Stimulated activated CD4-positive, alpha-beta T cell treated with anti-CD3 and anti-CD28 coated beads, Interleukin-1b, Interleukin-23, amount 100 ng/mL, for 24 hours (primary cell): ENCODE results near the gene PPP3CA.
"Not testable (repeated sequence)": the region's sequence is repeated elsewhere in the genome, so short reads cannot be mapped to it uniquely, and the experiment has no call there.

Experiments
- DNase-seq, 4 experiments: peaks; one replicate each; pipeline ENCODE4 v3.0.0-alpha.2; 2020; ENCODE audit warnings: low read depth in 4 of 4, low spot score in 1 of 4

PPP3CA gene

DNA sequence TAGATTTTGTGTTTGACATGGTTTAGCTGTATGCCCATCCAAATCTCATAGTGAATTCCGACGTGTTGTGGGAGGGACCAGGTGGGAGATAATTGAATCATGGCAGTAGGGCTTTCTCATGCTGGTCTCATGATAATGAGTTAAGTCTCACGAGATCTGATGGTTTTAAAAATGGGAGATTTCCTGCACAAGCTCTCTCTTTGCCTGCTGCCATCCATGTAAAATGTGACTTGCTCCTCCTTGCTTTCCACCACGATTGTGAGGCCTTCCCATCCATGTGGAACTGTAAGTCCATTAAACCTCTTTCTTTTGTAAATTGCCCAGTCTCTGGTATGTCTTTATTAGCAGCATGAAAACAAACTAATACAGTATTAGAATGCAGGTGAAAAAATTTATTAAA is 164.6 kb downstream of the PPP3CA start:
- not testable (repeated sequence) for DNase-seq

DNA sequence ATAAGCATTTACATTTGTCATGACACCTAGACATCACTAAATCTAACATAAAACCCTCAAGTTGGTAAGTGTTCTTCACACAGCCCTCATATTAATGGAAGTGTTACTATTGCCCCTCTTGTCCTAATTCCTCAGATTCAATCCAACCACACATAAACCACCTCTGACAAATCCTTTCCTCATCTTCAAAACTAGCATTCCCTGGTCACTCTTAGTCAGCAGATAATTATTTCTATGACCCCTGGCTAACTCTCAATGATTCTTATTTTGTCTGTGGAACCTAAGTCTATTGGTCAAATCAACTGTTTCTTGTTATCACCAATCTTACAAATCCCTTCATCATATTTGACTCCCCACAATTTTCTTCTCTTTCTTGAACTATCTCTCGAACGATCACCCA is 168.6 kb downstream of the PPP3CA start:
- DNase-seq = no peak

DNA sequence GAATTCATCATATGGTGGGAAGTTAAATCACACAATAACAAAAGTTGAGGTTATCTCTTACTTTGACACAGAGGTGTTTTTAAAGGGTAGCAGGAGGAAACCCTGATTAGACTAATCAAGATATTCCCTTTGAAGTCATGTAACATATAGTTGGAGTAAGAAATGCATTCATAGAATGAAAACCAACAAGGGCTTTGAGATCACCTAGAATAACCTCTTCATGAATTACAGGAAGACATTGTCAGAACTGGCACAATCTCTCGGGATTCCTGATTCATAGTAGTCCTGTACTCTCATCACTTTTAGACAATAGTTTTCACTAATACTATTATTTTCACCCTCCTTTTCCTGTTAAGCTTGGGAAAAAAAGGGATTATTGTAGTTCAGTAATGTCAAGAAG is 170.2 kb downstream of the PPP3CA start:
- DNase-seq = no peak

DNA sequence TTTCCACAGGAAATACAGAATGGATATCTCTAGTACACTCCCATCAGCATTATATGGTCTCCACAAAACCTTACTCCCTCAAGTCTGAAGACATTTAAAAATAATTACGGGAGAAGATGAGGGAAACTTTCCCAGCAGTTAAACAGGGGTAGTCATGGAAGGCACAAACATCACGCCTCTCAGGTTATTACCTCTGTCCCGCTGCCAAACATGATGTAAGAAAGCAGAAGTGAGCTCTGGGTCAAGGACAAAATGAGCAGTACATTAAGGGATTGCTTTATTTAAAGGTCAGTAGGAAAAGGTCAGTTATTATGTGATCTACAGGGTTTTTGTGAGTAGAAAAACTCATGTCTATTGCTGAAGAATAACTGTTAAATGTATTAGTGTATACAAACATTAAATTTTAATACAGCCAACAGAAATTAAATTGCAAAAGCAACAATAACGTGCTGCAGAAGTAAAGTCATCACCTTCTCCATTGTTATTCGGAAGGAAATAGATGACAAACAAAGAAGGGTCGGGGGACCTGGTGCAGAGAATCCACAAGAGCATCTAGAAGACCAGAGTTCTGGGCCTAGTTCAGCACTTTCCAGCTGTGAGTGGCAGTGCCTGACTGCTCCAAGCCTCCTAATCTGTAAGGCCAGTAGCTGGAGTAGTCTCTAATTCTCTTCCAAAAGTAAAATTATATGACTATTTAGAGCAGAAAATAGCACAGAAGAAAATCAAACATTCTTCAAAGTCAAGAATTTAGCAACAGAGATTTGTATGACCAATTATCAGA is 171.2 kb downstream of the PPP3CA start:
- DNase-seq = no peak

DNA sequence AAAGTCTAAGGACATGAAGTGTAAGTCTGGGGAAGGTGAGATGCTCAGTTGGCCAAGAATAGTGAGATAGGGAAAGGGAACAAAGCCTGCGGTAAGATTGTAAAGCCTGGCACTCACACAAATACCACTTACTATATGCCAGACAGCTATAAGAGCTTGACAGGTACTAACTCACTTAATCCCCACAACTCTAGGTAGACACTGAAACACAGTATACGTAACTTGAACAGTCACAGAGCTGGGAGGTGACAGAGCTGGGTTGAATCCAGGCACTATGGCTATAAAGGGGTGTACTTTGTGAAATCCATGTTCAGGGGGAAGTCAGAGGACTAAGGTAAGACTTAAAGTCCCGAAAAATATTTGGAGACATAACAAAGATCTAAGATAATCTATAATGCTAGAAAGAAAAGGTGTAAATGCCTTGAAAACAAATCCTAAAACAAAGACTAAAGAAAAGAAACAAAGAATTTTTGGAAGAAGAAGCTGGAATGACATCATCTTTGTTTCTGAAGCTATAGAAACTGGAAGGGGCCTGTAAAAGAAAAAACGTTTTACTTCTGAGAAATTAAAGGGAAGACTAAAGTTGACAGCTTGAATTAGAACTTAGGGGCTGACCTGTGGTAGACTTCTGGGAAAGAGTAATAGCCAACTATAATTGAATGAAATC is 172.5 kb downstream of the PPP3CA start:
- no peak for DNase-seq

DNA sequence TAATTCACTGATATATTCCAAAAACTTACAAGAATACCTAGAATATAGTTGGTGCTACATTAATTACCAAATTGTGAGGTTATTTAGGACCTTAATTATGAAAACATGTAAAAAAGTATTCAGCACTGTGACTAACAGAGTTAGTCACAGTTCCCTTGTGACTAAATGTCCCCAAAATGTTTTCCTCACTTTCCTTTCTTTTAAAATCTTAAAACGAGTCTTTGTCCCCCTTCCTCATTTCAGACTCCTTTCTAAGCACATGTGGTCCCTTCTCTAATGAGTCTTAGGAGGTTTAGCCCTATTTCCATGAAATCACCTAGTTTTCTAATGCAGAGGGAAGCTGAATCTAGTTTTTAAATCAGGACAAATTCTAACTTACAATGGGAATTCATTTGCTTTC is 175.0 kb downstream of the PPP3CA start:
- DNase-seq = no peak

DNA sequence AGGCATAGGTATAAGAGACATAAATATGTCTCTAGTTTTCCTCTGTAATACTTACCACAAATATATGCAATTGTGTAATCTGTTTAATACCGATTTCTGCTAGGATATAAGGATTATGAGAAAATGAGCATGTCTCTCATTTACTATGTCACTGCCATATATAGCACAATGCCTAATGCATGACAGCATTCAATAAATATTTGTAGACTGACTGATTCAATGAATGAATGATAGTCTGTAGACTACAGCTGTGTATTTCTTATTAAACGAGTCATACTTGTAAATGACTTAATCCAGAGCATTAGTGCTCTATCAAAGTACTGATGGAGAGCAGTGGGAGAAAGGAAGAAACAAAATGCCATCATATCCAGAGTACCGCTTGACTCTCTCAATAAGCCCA is 175.6 kb downstream of the PPP3CA start:
- no peak for DNase-seq

DNA sequence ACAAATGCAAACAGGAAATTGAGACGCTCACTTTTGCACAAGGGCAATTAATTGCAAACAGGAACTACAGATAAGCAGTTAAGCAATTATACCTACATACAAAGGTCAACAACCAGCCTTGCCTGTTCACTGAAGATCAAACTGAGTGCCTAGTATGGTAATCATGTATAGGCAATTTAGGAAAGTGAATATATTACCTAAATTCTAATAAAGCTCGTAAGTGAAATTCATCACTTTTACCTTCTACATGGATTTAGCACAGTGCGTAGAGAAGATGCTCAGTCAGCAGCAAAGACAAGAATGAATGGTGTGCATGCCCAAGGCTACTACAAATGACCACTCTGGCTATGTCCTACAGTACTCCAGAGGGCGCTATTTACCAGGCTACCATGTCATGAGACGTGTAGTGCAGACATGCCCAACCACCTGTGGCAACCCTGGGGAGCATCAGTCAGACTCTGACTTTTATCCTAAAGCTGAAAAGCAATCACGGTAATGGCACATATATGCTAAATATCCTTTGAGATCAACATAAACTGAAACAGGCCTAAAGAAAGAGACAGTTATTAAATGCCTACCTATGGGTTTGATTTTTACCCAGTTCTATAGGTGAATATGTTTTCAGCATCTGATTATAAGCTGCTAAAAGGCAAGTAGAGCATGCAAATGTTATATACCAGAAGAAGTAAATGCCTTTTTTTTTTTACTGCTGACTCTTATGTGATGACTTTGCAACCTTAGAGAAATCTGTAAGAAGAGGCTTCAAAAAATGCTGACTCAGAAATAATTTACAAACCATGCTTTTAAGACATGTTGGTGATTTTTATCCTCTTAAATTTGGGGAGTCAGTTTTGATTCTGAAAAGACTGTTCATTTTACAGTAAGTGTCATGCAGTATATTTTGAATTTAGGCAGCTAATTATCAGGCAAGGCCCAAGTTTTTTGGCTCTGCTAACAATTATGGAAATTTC is 178.0 kb downstream of the PPP3CA start:
- peak; percentile 7 to 26 (median 18) for DNase-seq

DNA sequence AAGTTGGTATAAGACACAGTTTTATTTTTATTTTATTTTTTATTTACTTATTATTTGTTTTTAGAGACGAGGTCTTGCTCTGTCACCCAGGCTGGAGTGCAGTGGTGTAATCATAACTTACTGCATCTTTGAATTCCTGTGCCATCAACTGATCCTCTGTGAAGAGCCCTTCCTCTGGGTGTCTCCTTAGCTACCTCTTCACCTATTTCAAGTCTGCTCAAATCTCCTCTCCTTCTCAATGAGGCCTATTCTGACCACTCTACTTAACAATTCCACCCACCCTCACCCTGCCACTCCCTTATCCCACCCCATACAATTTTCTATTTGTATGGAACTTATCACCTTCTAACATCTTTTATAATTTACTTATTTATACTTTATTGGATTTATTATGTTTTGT is 183.4 kb downstream of the PPP3CA start:
- DNase-seq = no peak

DNA sequence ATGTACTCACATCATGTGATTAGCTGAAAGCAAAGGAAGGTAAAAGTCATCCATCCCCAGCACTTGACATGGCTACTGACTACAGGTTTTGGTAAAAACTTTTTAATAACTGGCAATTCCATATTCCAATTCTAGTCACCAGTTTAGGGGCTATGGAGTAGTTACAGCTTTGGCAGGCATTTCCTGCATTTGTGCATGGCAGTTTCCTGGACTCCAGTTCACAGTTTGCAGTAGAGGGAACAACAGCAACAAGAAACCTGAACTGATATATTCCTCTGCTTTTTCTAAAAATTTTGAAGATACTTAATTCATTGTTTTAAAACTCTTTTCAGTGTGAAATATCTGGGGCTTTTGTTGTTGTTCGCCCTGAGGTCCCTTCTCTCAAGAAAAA is 184.3 kb downstream of the PPP3CA start:
- DNase-seq = no peak

DNA sequence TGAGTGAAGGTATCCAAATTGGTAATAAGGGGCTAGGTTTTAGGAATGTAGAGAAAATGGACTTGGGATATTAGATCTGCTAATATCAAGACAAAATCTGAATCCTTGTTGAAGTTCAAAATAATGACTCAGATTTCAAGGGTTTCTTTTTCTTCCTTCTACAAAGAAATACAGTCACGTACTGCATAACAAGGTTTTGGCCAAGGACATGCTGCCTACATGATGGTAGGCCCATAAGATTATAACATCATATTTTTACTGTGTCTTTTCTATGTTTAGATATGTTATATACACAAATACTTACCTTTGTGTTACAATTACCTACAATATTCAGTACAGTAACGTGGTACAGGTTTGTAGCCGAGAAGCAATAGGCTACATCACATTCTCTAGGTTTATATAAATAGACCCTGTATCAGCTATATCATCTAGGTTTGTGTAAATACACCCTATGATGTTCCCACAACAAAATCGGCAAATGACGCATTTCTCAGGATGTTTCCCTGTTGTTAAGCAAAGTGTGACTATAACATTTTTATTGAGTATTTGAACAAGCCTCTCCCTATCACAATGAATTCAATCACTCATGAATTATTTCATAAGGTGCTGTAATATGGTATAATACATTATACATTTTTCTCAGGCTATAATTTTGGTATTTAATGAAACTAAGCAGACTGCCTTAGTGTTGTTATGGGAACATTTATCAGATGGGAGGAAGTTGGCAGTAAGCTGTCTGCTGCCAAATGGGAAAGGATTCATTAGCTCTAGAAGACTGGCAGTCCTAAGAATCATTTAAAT is 186.3 kb downstream of the PPP3CA start:
- DNase-seq = no peak

DNA sequence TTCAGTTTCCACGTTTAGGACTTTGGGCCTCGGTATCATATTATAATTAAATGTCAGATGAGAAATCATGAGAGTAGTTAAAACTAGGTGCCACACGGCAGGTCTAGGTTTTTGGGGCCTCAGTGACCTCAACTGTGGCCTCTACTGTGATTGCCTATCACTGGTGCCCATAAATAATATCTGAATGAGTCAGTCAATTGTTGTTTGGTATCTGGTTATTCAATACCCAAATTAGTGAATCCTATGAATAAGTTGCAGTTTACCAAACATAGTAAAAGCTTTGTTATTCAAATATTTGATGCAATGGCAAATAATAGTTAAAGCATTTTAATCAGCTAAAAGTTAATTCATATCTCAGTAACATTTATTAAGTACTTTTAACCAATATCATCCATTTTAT is 188.8 kb downstream of the PPP3CA start:
- no peak for DNase-seq

DNA sequence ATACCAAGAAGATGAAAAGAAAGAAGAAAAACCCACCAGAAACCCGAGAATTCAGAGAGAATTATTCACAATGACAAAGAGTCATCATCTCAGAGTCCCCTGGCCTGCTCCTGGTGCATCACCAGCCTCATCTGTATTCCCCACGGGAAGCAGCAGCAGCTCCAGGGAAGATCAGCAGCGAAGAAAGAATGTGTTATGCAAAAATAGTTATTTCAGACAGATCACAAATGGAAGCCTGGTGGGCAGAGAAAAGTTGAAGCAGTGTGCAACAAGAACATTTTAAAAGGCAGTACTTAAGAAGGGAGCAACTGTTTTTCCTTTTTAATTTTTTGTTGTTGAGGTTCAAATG is 189.2 kb downstream of the PPP3CA start:
- no peak for DNase-seq

DNA sequence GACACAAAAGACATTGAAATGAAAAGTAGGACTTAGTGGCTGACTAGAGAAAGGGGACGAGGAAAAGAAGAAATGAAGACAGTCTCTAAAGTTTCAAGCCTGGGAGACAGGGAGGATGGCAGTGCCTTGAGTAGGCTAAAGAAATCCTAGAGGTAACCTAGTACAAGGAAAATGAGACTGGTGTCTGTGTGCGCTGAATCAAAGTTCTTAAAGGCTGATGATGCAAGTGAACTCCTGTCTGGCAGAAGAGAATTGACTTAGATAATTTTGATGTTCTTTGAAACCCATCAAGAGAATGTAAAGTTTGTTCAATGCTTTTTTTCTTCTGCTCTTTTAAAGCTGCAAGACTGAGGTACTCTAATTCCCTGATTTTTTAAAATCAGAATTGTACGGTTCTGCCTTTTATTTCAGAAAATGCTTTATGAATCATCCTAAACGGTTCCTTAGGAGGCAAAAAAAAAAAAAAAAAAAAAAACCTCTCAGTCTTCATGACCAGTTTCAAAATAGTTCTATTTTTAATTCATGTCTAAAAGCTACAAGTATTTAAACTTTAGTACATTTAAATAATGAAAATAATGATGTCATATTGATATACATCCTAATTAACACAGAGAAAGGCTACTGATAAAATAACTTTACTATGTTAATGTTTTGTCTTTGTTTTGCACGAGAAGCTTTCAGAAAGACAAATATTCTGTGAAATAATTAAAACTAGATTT is 189.8 kb downstream of the PPP3CA start:
- DNase-seq = no peak

DNA sequence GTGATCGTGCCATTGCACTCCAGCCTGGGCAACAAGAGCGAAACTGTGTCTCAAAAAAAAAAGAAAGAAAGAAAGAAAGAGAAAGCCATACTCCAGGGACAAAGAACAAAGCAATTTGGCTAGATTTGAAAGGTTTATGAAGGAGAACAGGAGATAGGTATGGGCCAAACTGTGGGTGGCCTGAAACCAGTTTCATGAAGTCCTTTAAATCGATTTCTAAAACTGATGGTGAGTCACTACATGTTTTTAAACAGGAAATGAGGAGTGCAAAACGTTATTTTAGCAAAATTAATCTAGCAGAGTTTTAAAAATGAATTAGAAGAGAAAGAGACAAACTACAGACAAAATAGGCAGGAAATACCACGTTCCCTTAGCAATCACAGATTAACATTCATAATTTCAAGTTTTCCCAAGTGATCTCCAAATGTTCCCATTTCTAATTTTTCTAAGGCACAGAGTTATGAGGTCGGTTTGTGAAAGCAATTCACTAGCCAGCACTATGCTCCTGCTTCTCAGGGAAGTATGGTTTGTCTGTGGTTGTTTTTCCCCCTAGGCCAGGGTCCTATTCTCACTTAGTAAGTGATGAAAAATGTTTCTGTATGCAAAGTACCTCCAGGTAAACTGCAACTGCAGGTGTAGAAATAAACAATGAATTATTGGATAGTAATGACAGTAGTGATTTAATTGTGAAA is 190.6 kb downstream of the PPP3CA start:
- DNase-seq = no peak

DNA sequence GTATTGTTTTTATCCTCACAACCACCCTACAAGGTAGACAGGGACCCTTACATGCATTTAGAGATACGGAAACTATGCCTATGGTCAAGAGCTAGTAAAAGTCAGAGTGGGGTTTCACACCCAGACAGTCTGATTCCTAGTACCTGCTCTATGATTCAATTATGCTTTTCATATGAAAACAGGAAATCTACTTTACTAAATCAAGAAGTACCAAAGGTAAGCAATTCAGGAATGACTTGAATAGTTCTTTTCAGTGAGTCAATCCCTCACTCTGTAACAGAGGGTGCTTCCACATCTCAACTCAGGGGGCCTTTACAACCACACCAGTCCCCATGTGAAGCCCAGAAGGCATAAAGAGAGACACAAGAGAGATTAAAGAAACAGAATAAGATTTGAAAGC is 191.4 kb downstream of the PPP3CA start:
- DNase-seq = no peak

DNA sequence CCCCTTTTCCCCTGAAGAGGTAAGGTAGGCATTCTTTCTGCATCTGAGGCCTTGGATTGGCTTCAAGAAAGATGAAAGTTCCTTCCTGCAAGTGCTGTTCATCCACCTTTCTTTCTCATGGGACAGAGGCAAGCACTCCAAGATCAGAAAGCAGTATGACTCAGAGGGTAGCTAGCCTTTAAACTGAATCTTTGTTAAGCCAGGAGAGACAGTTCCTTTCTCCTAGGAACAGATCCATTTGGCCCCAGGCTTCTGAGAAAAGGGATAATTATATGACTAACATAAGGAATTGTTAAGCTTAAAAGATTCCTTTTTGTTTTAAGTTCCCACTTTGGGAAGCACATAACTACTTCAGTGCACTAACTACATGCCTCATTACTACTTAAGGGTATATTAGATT is 192.0 kb downstream of the PPP3CA start:
- no peak for DNase-seq

DNA sequence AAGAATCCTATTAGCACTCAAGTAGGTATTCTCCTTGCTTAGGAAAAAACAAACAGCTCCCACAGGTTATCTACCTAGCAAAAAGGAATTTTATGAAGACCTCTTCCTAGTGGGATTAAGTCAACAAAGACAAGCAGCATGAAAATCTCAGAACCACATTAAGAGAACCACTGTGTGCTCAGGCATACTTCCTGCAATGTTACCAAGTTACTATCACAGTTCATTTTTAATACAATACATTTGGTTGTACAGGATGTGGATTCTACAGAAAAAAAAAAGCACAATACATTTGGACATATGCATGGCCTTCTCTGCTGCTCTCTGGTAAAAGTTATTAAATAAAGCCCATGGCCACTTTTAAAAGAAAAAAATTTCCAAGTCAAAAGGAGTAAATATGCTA is 193.7 kb downstream of the PPP3CA start:
- DNase-seq = no peak

DNA sequence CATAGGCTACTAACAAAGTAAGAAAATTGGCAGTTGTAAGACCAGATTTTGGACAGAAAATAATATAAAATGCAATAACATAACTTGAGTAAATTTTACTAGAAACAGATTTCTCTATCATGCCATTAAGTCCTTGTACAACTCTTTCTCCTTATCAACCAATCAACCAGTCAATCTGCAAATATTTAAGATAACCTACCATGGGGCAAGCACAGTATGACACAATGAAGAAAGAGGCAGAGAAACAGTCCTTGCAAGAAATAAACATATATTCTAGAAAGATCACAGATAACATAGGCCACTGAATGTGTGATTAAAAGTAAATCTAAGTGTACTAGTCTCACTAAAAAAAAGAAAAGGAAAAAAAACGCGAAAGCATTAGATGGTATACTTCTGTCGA is 194.8 kb downstream of the PPP3CA start:
- no peak for DNase-seq

DNA sequence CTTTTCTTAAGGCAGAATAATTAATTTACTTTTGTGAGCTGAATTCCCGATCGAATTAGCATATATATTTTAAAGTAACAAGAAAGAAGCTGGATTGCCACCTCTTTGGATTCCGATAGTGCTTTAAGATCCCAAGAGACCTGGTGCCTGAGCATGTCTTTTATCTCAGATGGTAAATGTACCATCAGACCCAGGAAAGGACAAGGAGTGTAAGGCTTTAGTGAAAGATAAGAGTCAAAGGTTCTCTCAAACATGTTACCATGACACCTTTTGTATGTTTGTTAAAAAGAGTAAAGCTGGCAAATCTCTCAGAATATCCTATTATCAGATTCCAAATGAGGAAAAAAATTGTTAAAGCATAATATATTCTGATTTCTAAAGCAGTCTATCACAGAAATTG is 198.8 kb downstream of the PPP3CA start:
- DNase-seq = no peak
